ENCODE measurements around the gene SPPL2A. TPM values are rescaled to one million over a fixed set of nuclear protein-coding genes. Genes with fewer than 3 reads are reported as not detected.

The SPPL2A gene
- total and polyA plus RNA-seq, 2 of the 13 experiments (the other 11 are each of a cell fraction or from before 2014, with no cell fraction given), result 80.5 to 105 TPM

- TF ChIP-seq, protein P1, sequence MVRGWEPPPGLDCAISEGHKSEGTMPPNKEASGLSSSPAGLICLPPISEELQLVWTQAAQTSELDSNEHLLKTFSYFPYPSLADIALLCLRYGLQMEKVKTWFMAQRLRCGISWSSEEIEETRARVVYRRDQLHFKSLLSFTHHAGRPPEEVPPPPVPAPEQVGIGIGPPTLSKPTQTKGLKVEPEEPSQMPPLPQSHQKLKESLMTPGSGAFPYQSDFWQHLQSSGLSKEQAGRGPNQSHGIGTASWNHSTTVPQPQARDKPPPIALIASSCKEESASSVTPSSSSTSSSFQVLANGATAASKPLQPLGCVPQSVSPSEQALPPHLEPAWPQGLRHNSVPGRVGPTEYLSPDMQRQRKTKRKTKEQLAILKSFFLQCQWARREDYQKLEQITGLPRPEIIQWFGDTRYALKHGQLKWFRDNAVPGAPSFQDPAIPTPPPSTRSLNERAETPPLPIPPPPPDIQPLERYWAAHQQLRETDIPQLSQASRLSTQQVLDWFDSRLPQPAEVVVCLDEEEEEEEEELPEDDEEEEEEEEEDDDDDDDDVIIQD (CRISPR knock-in tag; IDR thresholded peaks at IDR 0.05; ENCODE audit: low read depth), result no peak
- TF ChIP-seq RBM39 (IDR thresholded peaks at IDR 0.05; ENCODE audit: low read depth, low read length, poor library complexity, severe bottlenecking) (peak; percentile 93), ZNF407 (CRISPR knock-in tag; IDR thresholded peaks at IDR 0.05; ENCODE audit: not compliant biosample characterization) (no peak), ATF7 (IDR thresholded peaks at IDR 0.05) (no peak), ATF7 (CRISPR knock-in tag; IDR thresholded peaks at IDR 0.05) (no peak), MIXL1 (CRISPR knock-in tag; IDR thresholded peaks at IDR 0.05) (no peak), ZNF615 (CRISPR knock-in tag; IDR thresholded peaks at IDR 0.05; ENCODE audit: borderline replicate concordance) (no peak), RNF2 (conservative IDR thresholded peaks at IDR 0.05; ENCODE audit: low read depth) (peak; percentile 94), NR2F6 (IDR thresholded peaks at IDR 0.05) (no peak), NR2F6 (CRISPR knock-in tag; IDR thresholded peaks at IDR 0.05) (no peak; the same call in 1 of the 2 replicates), NPAS2 (CRISPR knock-in tag; IDR thresholded peaks at IDR 0.05; ENCODE audit: borderline replicate concordance) (no peak), ARNT2 (CRISPR knock-in tag; IDR thresholded peaks at IDR 0.05; ENCODE audit: low read depth) (peak; percentile 89; the same call in 1 of the 2 replicates), ZFP1 (CRISPR knock-in tag; IDR thresholded peaks at IDR 0.05) (no peak), ATF3 (CRISPR knock-in tag; IDR thresholded peaks at IDR 0.05) (no peak), SPEN (CRISPR knock-in tag; IDR thresholded peaks at IDR 0.05; ENCODE audit: low read depth) (peak; percentile 65; the same call in 1 of the 2 replicates)
- TF ChIP-seq, protein P2, sequence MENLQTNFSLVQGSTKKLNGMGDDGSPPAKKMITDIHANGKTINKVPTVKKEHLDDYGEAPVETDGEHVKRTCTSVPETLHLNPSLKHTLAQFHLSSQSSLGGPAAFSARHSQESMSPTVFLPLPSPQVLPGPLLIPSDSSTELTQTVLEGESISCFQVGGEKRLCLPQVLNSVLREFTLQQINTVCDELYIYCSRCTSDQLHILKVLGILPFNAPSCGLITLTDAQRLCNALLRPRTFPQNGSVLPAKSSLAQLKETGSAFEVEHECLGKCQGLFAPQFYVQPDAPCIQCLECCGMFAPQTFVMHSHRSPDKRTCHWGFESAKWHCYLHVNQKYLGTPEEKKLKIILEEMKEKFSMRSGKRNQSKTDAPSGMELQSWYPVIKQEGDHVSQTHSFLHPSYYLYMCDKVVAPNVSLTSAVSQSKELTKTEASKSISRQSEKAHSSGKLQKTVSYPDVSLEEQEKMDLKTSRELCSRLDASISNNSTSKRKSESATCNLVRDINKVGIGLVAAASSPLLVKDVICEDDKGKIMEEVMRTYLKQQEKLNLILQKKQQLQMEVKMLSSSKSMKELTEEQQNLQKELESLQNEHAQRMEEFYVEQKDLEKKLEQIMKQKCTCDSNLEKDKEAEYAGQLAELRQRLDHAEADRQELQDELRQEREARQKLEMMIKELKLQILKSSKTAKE (CRISPR knock-in tag; IDR thresholded peaks at IDR 0.05; ENCODE audit: borderline replicate concordance), result no peak
Observed at GRCh38 chr15:50686469-50687301, 78.8 kb downstream of the SPPL2A start, which contains the start of gene TRPM7 (continued).

All from HepG2 (cell line).